Upper lobe of left lung (tissue), 4 donors: ENCODE measurements around the gene NUDT6.

Experiments used
- CTCF ChIP-seq, 6 experiments: fragments of 450-650 bp in 4 of 6; fragments of 200-600 bp in 2 of 6; sonication (generic) in 2 of 6; IDR thresholded peaks; one replicate each; pipeline ENCODE4 v1.5.1; 2016 to 2019; ENCODE audit warnings: antibody characterized with exemption in 6 of 6
- EP300 ChIP-seq, 4 donors: sonication (generic); formaldehyde crosslinking; IDR thresholded peaks; one replicate each; pipeline ENCODE4 v1.5.1; 2017; ENCODE audit warnings: antibody characterized with exemption in 4 of 4, control low read depth in 2 of 4
- POLR2A ChIP-seq, 4 donors: fragments of 450-650 bp; IDR thresholded peaks; one replicate each; pipeline ENCODE4 v1.5.1; 2016 to 2017; ENCODE audit warnings: antibody characterized with exemption in 4 of 4, mild to moderate bottlenecking in 2 of 4
- POLR2AphosphoS5 ChIP-seq, 2 donors: sonication (generic); formaldehyde crosslinking; IDR thresholded peaks; one replicate each; pipeline ENCODE4 v1.5.1; 2017; ENCODE audit warnings: antibody characterized with exemption in 2 of 2

- no peak for TF ChIP-seq CTCF (IDR thresholded peaks at IDR 0.05)
- TF ChIP-seq POLR2A (IDR thresholded peaks at IDR 0.05) = no peak
- no peak for TF ChIP-seq EP300 (IDR thresholded peaks at IDR 0.05)
- TF ChIP-seq POLR2AphosphoS5 (IDR thresholded peaks at IDR 0.05) = no peak
Observed at GRCh38 chr4:122908223-122908622, 14.2 kb downstream of the NUDT6 start.
